HG03460 (cell line): ENCODE results near the gene TRMT10B.
"Not testable (repeated sequence)": the region's sequence is repeated elsewhere in the genome, so short reads cannot be mapped to it uniquely, and the experiment has no call there.

Experiments
- ATAC-seq: cut with Tn5 transposase; IDR thresholded peaks from one replicate; pipeline ENCODE4 v1.9.1; 2021; ENCODE audit not compliant: unreplicated experiment

The TRMT10B gene

GRCh38 chr9:37800631-37801286 is 47.2 kb downstream of the TRMT10B start, which contains the start of gene DCAF10:
Gene DCAF10, plus strand, starts transcription at chr9:37800797. Its CDS starts 70 bp downstream, at chr9:37800867.
- peak; percentile 59 for ATAC-seq

- ATAC-seq = peak; percentile 48
Measured at GRCh38 chr9:37801287-37801850, 47.8 kb downstream of the TRMT10B start.

GRCh38 chr9:37801959-37802711 is 48.5 kb downstream of the TRMT10B start:
- ATAC-seq = no peak

GRCh38 chr9:37806271-37806670 is 52.7 kb downstream of the TRMT10B start:
- ATAC-seq = no peak

- not testable (repeated sequence) for ATAC-seq
Measured at GRCh38 chr9:37809676-37810075, 56.1 kb downstream of the TRMT10B start.

GRCh38 chr9:37811906-37812476 is 58.4 kb downstream of the TRMT10B start:
- no peak for ATAC-seq

GRCh38 chr9:37812773-37813379 is 59.3 kb downstream of the TRMT10B start:
- ATAC-seq = no peak

- ATAC-seq = no peak
Measured at GRCh38 chr9:37818849-37819248, 65.2 kb downstream of the TRMT10B start.

- ATAC-seq = no peak
Measured at GRCh38 chr9:37820142-37820541, 66.5 kb downstream of the TRMT10B start.

- not testable (repeated sequence) for ATAC-seq
Measured at GRCh38 chr9:37825174-37825573, 71.6 kb downstream of the TRMT10B start.

GRCh38 chr9:37827483-37828165 is 74.0 kb downstream of the TRMT10B start:
- ATAC-seq = no peak
